GM23338 (cell line): ENCODE data around the gene SFTA2.

Experiments
- CREB1 ChIP-seq: fragments of 250-450 bp; sonication (Bioruptor Pico); IDR thresholded peaks from 2 replicates; pipeline ENCODE4 v1.5.0; 2020; ENCODE audit warnings: low read depth, mild to moderate bottlenecking, moderate library complexity
- CTCF ChIP-seq, 2 experiments: fragments of 200-600 bp in 1 of 2; sonication (generic) in 1 of 2; conservative IDR thresholded peaks; 2 replicates each; pipeline versions ENCODE4 v1.5.1 to v1.6.1; 2016 to 2017; ENCODE audit warnings: antibody characterized with exemption in 2 of 2, low read depth in 2 of 2, mild to moderate bottlenecking in 2 of 2, moderate library complexity in 1 of 2
- EZH2 ChIP-seq: fragments of 200-600 bp; sonication (generic); IDR thresholded peaks from one replicate; pipeline ENCODE4 v1.8.0; 2017; ENCODE audit warnings: antibody characterized with exemption, mild to moderate bottlenecking, low read depth; ENCODE audit not compliant: unreplicated experiment
- NANOG ChIP-seq: IDR thresholded peaks from 2 replicates; pipeline ENCODE4 v1.6.1; 2016; ENCODE audit warnings: antibody characterized with exemption, borderline replicate concordance
- POLR2AphosphoS5 ChIP-seq: IDR thresholded peaks from 2 replicates; pipeline ENCODE4 v1.6.1; 2016; ENCODE audit warnings: antibody characterized with exemption, low read depth
- REST ChIP-seq: IDR thresholded peaks from one replicate; pipeline ENCODE4 v1.6.1; 2018; ENCODE audit warnings: antibody characterized with exemption; ENCODE audit not compliant: unreplicated experiment
- TF ChIP-seq, protein P1 (sequence below): IDR thresholded peaks from 2 replicates; pipeline ENCODE4 v1.6.1; 2016; ENCODE audit warnings: antibody characterized with exemption

DNA sequence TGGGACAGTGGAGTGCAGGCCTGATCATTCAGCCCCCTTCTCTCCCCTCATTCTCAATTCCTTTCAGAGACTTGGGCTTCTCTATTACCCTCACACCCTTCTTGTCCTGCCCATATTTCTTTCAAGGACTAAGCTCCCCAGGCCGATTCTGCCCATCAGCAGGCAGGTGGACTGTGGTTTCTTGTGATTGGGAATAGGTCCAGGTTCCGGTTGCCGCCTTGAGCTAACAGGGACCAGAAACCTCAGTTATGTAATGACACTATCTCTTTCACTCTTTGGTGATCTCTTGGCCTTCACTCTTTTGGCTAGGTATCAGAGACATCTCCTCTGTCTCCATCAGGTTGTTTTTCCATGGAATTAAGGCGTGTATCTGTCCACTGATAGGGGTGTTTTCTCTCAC is 15.3 kb upstream of the SFTA2 start:
- TF ChIP-seq CTCF (conservative IDR thresholded peaks at IDR 0.05; ENCODE audit: low read depth in 2 of 2) = no peak
- TF ChIP-seq REST = no peak
- TF ChIP-seq POLR2AphosphoS5 = no peak
- TF ChIP-seq, protein P1, sequence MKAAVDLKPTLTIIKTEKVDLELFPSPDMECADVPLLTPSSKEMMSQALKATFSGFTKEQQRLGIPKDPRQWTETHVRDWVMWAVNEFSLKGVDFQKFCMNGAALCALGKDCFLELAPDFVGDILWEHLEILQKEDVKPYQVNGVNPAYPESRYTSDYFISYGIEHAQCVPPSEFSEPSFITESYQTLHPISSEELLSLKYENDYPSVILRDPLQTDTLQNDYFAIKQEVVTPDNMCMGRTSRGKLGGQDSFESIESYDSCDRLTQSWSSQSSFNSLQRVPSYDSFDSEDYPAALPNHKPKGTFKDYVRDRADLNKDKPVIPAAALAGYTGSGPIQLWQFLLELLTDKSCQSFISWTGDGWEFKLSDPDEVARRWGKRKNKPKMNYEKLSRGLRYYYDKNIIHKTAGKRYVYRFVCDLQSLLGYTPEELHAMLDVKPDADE = no peak
- TF ChIP-seq NANOG = no peak
- TF ChIP-seq CREB1 = no peak
- TF ChIP-seq EZH2 = no peak
